SU-DHL-6 (cell line): Measurements from ENCODE around the gene PATE4.
"Not testable (repeated sequence)": the region's sequence is repeated elsewhere in the genome, so short reads cannot be mapped to it uniquely, and the experiment has no call there.

ENCODE experiments used
- EZH2phosphoT487 ChIP-seq: fragments of 200-600 bp; sonication (generic), shearing (Covaris generic); conservative IDR thresholded peaks from 2 replicates; pipeline ENCODE4 v1.6.1; 2018; ENCODE audit warnings: mild to moderate bottlenecking, antibody characterized with exemption, low read length, moderate library complexity, mixed read lengths
- TF ChIP-seq, protein P1 (sequence below): fragments of 200-600 bp; sonication (generic); IDR thresholded peaks from one replicate; pipeline ENCODE4 v1.5.1; 2017; ENCODE audit warnings: antibody characterized with exemption, mild to moderate bottlenecking, low read length, moderate library complexity; ENCODE audit not compliant: insufficient read depth, poor library complexity, severe bottlenecking

DNA sequence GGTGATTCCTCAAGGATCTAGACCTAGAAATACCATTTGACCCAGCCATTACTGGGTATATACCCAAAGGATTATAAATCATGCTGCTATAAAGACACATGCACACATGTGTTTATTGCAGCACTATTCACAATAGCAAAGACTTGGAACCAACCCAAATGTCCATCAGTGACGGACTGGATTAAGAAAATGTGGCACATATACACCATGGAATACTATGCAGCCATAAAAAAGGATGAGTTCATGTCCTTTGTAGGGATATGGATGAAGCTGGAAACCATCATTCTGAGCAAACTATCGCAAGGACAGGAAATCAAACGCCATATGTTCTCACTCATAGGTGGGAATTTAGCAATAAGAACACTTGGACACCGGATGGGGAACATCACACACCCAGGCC lies 32.2 kb downstream of the PATE4 start:
- TF ChIP-seq, protein P1, sequence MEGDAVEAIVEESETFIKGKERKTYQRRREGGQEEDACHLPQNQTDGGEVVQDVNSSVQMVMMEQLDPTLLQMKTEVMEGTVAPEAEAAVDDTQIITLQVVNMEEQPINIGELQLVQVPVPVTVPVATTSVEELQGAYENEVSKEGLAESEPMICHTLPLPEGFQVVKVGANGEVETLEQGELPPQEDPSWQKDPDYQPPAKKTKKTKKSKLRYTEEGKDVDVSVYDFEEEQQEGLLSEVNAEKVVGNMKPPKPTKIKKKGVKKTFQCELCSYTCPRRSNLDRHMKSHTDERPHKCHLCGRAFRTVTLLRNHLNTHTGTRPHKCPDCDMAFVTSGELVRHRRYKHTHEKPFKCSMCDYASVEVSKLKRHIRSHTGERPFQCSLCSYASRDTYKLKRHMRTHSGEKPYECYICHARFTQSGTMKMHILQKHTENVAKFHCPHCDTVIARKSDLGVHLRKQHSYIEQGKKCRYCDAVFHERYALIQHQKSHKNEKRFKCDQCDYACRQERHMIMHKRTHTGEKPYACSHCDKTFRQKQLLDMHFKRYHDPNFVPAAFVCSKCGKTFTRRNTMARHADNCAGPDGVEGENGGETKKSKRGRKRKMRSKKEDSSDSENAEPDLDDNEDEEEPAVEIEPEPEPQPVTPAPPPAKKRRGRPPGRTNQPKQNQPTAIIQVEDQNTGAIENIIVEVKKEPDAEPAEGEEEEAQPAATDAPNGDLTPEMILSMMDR = not testable (repeated sequence)
- TF ChIP-seq EZH2phosphoT487 = not testable (repeated sequence)
